ENCODE data around the gene MROH8.

GRCh38 chr20:37226889-37227288 is 47.5 kb upstream of the MROH8 start:
- TF ChIP-seq POLR2A (IDR thresholded peaks at IDR 0.05; ENCODE audit: insufficient read depth in 1 of 2, low read depth in 2 of 2, low read length in 2 of 2) (no peak), CTCF (CRISPR knock-in tag; IDR thresholded peaks at IDR 0.05) (no peak), KDM4B (CRISPR knock-in tag; IDR thresholded peaks at IDR 0.05) (no peak), ZNF292 (CRISPR knock-in tag; IDR thresholded peaks at IDR 0.05; ENCODE audit: borderline replicate concordance, low read depth) (no peak), GATA4 (IDR thresholded peaks at IDR 0.05; ENCODE audit: borderline replicate concordance, low read depth) (no peak), SRSF1 (optimal IDR thresholded peaks at IDR 0.05; ENCODE audit: low read depth, low read length) (no peak), FOXK2 (IDR thresholded peaks at IDR 0.05) (no peak), MED13 (CRISPR knock-in tag; IDR thresholded peaks at IDR 0.05) (no peak), CEBPG (CRISPR knock-in tag; IDR thresholded peaks at IDR 0.05) (no peak), ESRRA (CRISPR knock-in tag; IDR thresholded peaks at IDR 0.05; ENCODE audit: low read depth) (no peak), GLI4 (CRISPR knock-in tag; IDR thresholded peaks at IDR 0.05; ENCODE audit: borderline replicate concordance) (no peak), MTERF4 (CRISPR knock-in tag; IDR thresholded peaks at IDR 0.05) (no peak), TP53 (CRISPR knock-in tag; conservative IDR thresholded peaks at IDR 0.05) (no peak)

Data from HepG2 (cell line).